COLO829 (cell line): Measurements from ENCODE around the gene WDR17.

ENCODE experiments used
- DNase-seq: peaks from one replicate; pipeline ENCODE4 v3.0.0; 2012; ENCODE audit warnings: low spot score

WDR17 gene

GRCh38 chr4:176090115-176090514 lies 24.5 kb downstream of the WDR17 start:
- no peak for DNase-seq

GRCh38 chr4:176099314-176099713 lies 33.7 kb downstream of the WDR17 start:
- DNase-seq, result no peak

- DNase-seq, result no peak
Observed at GRCh38 chr4:176102414-176103063, 36.9 kb downstream of the WDR17 start.

GRCh38 chr4:176107695-176108094 lies 42.1 kb downstream of the WDR17 start:
- DNase-seq, result no peak

GRCh38 chr4:176123710-176124407 lies 58.2 kb downstream of the WDR17 start:
- no peak for DNase-seq

GRCh38 chr4:176125063-176125462 lies 59.4 kb downstream of the WDR17 start:
- no peak for DNase-seq

GRCh38 chr4:176134670-176135069 lies 69.0 kb downstream of the WDR17 start:
- DNase-seq, result no peak

GRCh38 chr4:176137631-176138030 lies 72.0 kb downstream of the WDR17 start:
- no peak for DNase-seq

GRCh38 chr4:176139518-176139917 lies 73.9 kb downstream of the WDR17 start:
- no peak for DNase-seq

GRCh38 chr4:176142253-176142652 lies 76.6 kb downstream of the WDR17 start:
- DNase-seq, result no peak

- no peak for DNase-seq
Observed at GRCh38 chr4:176149680-176150355, 84.2 kb downstream of the WDR17 start.

GRCh38 chr4:176150356-176150682 lies 84.7 kb downstream of the WDR17 start:
- peak; percentile 13 for DNase-seq

- DNase-seq, result no peak
Observed at GRCh38 chr4:176150704-176151103, 85.1 kb downstream of the WDR17 start.

- no peak for DNase-seq
Observed at GRCh38 chr4:176153124-176153523, 87.5 kb downstream of the WDR17 start.

GRCh38 chr4:176156656-176157055 lies 91.0 kb downstream of the WDR17 start:
- DNase-seq, result no peak

- no peak for DNase-seq
Observed at GRCh38 chr4:176163041-176163440, 97.4 kb downstream of the WDR17 start.

- no peak for DNase-seq
Observed at GRCh38 chr4:176185051-176185450, 119.4 kb downstream of the WDR17 start.

GRCh38 chr4:176186067-176186466 lies 120.4 kb downstream of the WDR17 start:
- no peak for DNase-seq

- DNase-seq, result no peak
Observed at GRCh38 chr4:176186671-176187395, 121.2 kb downstream of the WDR17 start.

- no peak for DNase-seq
Observed at GRCh38 chr4:176187624-176188023, 122.0 kb downstream of the WDR17 start.

GRCh38 chr4:176188654-176189053 lies 123.0 kb downstream of the WDR17 start:
- DNase-seq, result no peak

GRCh38 chr4:176189891-176190795 lies 124.5 kb downstream of the WDR17 start:
- DNase-seq, result no peak
